ENCODE data around the gene GUK1. TPM values are rescaled to one million over a fixed set of nuclear protein-coding genes. Genes with fewer than 3 reads are reported as not detected.
A peak's percentile ranks its signal among the peaks of the same experiment; 100 is the strongest.
"Not testable (repeated sequence)": the region's sequence is repeated elsewhere in the genome, so short reads cannot be mapped to it uniquely, and the experiment has no call there.

GUK1 gene
- total RNA-seq, 1 experiment from 2014 or later, result 196 TPM

GRCh38 chr1:228104526-228105269 is 35.4 kb upstream of the GUK1 start:
- no peak for DNase-seq (ENCODE audit: low spot score)

DNA sequence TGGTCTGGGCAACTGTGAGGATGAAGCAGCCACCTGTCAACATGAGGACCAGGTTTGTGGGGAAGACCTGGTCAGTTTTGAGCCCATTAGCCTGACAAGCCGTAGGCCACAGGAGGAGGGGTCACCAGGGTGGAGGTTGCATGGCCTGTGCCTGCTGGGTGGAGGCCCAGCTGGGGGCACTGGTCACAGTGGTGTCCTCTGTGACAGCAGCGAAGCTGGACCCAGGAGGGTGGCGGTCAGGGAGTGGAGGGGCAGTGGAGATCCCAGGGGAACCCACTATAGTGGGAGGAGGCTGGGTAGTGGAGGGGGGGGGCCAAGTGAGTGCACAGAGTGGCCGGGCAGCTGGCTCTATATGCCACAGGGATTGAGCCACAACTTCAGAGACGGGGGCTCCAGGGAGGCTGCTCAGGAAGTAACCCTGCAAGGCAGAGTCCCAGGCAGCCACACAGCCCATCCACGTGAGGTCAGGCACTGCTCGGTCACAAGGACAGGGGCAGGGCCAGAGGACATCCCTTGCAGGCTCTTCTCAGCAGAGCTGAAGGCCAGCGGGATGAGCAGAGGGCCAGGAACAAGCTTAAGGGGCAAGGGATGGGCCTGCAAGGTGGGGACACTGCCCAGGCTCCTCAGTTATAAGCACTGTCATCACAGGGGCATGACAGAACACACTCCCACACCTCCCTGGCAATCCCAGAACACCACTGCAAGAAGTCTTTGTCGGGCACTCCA is 34.6 kb upstream of the GUK1 start:
- no peak for DNase-seq (ENCODE audit: low spot score)

DNA sequence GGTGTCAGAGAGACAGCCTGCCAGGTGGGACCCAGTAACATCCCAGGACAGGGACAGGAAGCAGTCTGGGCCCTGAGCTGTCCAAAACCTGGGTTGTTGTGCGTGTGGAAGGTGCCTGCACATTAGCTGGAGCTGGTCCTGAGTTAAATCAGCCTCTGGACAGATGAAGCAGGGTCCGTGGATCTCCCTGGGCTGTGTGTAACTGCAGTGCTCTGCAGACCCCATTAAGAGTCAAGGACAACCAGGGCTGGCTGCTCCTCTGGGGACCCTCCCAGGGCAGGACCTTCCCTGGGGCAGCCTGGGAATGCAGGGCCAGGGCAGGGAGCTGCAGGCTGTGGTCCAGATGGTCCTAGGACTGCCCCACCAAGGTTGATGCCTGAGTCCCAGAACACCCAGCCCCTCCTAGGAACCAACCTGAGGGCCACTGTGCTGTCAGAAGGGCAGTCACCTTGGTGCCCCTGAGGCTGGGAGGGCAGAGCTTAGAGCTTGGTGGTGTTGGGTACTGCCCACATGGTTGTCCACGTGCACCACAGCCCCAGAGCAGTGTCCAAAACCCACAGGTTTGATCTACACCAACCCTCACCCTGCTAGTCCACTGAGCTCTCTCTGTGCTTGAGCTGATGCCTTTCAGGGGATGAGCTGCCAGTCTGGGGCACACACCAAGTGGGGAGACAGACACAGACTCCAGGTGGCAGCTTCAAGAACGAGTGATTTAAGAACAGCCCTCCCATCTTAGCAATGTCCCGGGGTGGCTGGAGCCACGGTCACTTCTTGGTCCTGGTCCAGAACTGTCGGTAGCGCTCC is 33.9 kb upstream of the GUK1 start:
- no peak for DNase-seq (ENCODE audit: low spot score)

DNA sequence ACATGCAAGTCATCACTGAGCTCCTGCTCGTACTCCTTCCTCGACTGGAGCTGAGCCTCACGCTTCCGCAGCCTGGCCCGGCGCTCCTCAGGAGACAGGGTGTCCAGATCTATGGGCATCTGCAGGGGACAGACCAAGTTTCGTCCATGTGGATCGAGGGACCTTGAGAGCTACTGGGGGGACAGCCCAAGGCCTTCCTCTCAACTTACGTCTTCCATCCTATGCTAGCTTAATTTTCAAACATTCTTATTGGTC is 33.4 kb upstream of the GUK1 start:
- no peak for DNase-seq (ENCODE audit: low spot score)

- no peak for DNase-seq (ENCODE audit: low spot score)
These were observed 32.4 kb upstream of the GUK1 start for GRCh38 chr1:228107636-228108035.

- DNase-seq (ENCODE audit: low spot score), result no peak
These were observed 31.9 kb upstream of the GUK1 start for GRCh38 chr1:228108055-228108690.

GRCh38 chr1:228108742-228109072 is 31.4 kb upstream of the GUK1 start:
- DNase-seq (ENCODE audit: low spot score), result no peak

DNA sequence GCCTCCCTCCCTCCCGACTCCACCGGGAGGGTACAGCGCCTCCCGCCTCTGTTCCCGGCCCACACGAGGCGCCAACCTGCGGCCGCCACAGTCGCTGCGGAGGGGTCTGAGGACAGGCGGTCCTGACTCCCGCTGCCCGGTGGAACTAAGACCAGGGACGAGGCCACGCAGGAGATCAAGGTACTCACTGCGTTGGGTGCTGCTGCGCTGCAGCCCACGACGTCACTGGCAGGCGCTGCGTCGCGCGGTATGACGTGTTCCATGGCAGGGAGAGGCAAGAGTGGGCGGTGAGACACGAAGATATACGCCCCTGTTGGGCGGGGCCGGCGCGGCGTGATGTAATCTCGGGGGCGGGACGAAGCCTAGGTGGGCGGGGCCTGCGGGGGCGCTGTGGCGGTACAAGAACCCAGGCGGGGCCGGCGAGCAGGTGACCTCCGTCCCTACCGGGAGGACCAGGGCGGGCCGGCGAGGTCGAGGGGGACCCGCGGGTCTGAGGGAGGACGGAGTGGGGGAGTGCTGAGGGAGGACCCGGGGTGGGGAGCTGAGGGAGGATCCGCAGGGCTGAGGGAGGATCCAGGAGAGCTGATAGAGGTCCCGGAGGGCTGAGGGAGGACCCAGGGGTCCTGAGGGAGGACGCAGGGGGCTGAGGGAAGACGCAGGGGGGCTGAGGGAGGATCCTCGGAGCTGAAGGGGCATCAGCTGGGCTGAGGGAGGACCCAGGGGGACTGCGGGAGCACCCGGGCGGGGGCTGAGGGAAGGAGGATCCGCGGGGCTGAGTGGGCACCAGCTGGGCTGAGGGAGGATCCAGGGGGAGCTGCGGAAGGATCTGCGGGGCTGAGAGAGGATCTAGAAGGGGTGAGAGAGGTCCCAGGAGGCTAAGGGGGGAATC is 30.8 kb upstream of the GUK1 start, which contains the start of gene MRPL55:
TSS of gene MRPL55 (minus strand) at position 227 of the 889 bp plus-strand sequence. CDS start 1,039 bp downstream, outside the sequence.
- peak; percentile 95 for DNase-seq (ENCODE audit: low spot score)

GRCh38 chr1:228109962-228110488 is 30.1 kb upstream of the GUK1 start:
- DNase-seq (ENCODE audit: low spot score), result no peak

DNA sequence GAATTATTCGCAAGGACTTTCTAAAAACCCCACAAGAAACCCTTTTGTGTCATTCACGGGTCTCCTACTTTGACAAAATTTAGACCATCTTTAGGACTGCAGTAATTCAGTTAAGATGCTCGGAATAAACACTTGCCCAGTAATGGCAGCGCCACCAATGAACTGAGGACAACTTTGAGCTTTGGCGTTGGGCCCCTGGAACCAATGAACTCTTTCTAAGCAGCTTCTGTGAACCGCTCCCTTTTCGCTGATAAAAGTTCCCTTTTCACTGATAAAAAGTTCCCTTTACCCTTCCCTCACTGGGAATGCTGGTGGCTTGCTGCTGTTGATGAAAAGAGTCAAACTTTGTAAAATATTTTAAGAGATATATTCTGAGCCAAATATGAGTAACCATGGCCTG is 29.5 kb upstream of the GUK1 start:
- DNase-seq (ENCODE audit: low spot score), result no peak

DNA sequence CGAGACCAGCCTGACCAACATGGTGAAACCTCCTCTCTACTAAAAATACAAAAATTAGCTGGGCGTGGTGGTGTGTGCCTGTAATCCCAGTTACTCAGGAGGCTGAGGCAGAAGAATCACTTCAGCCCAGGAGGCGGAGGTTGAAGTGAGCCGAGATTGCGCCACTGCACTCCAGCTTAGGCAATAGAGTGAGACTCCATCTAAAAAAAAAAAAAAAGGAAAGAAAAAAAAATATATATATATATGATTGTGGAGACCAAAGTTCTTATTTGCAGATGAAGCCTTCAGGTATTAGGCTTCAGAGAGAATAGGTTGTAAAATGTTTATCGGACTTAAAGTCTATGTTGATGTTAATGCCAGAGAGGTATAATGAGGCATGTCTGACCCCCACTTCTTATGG is 28.8 kb upstream of the GUK1 start:
- not testable (repeated sequence) for DNase-seq (ENCODE audit: low spot score)

DNA sequence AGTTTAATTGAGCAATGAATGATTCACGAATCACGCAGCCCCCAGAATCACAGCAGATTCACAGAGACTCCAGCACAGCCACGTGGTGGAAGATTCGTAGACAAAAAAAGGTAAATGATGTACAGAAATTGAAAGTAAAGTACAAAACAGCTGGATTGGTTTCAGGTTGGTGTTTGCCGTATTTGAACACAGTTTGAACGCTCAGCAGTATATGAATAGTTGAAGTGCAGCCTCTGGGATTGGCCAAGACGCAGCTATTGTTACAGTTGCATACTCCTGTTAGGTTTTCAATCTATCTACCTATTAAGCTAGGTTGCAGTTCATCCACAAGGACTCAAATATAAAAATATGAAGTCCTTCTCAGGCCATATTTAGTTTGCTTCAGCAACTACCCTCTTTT is 27.9 kb upstream of the GUK1 start:
- DNase-seq (ENCODE audit: low spot score), result no peak

- DNase-seq (ENCODE audit: low spot score), result no peak
These were observed 27.5 kb upstream of the GUK1 start for GRCh38 chr1:228112617-228113016.

GRCh38 chr1:228114827-228115226 is 25.3 kb upstream of the GUK1 start:
- no peak for DNase-seq (ENCODE audit: low spot score)

GRCh38 chr1:228117335-228117734 is 22.7 kb upstream of the GUK1 start:
- no peak for DNase-seq (ENCODE audit: low spot score)

GRCh38 chr1:228118040-228118439 is 22.0 kb upstream of the GUK1 start:
- no peak for DNase-seq (ENCODE audit: low spot score)

DNA sequence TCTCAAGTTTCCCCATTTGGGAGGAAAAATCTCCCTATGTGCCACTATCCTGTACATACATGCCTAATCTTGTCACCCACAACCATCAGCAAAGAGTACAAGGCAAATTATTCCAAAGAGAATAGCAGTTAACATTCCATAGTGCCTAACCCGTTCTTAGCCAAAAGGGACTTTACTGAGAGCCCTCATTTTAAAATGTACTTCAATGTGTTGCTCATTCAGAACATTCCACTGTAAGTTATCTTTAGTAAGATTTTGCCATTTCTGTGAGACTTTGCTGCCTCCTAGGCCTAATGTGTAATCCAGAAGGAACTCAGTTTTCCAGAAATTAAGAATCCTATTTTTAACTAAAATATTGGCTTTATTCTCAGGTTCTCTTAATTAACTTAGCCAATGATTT is 19.7 kb upstream of the GUK1 start:
- no peak for DNase-seq (ENCODE audit: low spot score)

- no peak for DNase-seq (ENCODE audit: low spot score)
These were observed 19.1 kb upstream of the GUK1 start for GRCh38 chr1:228120857-228121489.

- no peak for DNase-seq (ENCODE audit: low spot score)
These were observed 17.1 kb upstream of the GUK1 start for GRCh38 chr1:228122921-228123441.

GRCh38 chr1:228123505-228123904 is 16.6 kb upstream of the GUK1 start:
- no peak for DNase-seq (ENCODE audit: low spot score)

Data from H4 (cell line).